ENCODE measurements around the gene PPP4R3A. TPM values are rescaled to one million over a fixed set of nuclear protein-coding genes. Genes with fewer than 3 reads are reported as not detected.
"Not testable (repeated sequence)": the region's sequence is repeated elsewhere in the genome, so short reads cannot be mapped to it uniquely, and the experiment has no call there.

The PPP4R3A gene
- total RNA-seq, 1 donor from 2014 or later, result 35.2 TPM

DNA sequence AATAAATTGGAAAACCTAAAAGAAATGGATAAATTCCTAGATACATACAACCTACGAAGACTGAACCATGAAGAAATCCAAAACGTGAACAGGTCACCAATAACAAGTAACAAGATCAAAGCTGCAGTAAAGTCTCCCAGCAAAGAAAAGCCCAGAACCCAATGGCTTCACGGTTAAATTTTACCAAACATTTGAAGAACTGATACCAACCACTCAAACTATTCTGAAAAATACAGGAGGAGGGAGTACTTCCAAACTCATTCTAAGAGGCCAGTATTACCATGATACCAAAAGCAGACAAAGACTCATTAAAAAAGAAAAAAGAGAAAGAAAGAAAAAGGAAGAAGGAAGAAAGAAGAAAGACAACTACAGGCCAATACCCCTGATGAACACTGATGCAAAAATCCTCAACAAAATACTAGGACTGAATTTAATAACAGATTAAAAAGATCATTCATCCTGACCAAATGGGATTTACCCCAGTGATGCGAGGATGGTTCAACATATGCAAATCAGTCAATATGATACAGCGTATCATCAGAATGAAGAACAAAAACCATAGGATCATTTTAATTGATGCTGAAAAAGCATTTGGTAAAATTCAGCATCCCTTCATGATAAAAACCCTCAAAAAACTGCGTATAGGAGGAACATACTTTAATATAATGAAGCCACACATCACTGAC lies 65.6 kb downstream of the PPP4R3A start:
- ATAC-seq, result no peak

DNA sequence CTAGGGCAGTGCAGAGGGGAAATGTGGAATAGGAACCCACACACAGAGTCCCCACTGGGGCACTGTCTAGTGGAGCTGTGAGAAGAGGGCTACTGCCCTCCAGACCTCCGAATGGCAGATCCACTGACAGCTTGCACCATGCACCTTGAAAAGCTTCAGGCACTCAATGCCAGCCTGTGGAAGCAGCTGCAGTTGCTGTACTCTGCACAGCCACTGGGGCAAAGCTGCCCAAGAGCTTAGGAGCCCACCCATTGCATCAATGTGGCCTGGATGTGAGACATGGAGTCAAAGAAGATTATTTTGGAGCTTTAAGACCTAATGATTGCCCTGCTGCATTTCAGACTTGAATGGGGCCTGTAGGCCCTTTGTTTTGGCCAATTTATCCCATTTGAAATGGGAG lies 70.8 kb downstream of the PPP4R3A start:
- no peak for DNase-seq (ENCODE audit: low spot score)

More for the DNA sequence above, 65.6 kb downstream of the PPP4R3A start:
- no peak for DNase-seq (ENCODE audit: low spot score)

GRCh38 chr14:91438845-91439244 lies 71.3 kb downstream of the PPP4R3A start:
- DNase-seq (ENCODE audit: low spot score) (no peak), ATAC-seq (no peak)

More for the DNA sequence above, 70.8 kb downstream of the PPP4R3A start:
- ATAC-seq, result no peak

DNA sequence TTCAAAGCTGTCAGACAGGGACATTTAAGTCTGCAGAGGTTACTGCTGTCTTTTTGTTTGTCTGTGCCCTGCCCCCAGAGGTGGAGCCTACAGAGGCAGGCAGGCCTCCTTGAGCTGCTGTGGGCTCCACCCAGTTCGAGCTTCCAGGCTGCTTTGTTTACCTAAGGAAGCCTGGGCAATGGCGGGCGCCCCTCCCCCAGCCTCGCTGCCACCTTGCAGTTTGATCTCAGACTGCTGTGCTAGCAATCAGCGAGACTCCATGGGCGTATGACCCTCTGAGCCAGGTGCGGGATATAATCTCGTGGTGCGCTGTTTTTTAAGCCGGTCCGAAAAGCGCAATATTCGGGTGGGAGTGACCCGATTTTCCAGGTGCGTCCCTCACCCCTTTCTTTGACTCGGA lies 73.8 kb downstream of the PPP4R3A start:
- not testable (repeated sequence) for DNase-seq (ENCODE audit: low spot score); ATAC-seq

- ATAC-seq (no peak), DNase-seq (ENCODE audit: low spot score) (no peak)
Measured at GRCh38 chr14:91429385-91429784, 80.7 kb downstream of the PPP4R3A start.

GRCh38 chr14:91428931-91429330 lies 81.2 kb downstream of the PPP4R3A start:
- not testable (repeated sequence) for ATAC-seq; DNase-seq (ENCODE audit: low spot score)

GRCh38 chr14:91425531-91425944 lies 84.6 kb downstream of the PPP4R3A start:
- DNase-seq (ENCODE audit: low spot score); ATAC-seq: not testable (repeated sequence)

- DNase-seq (ENCODE audit: low spot score) (no peak), ATAC-seq (no peak)
Measured at GRCh38 chr14:91424813-91425530, 85.1 kb downstream of the PPP4R3A start.

DNA sequence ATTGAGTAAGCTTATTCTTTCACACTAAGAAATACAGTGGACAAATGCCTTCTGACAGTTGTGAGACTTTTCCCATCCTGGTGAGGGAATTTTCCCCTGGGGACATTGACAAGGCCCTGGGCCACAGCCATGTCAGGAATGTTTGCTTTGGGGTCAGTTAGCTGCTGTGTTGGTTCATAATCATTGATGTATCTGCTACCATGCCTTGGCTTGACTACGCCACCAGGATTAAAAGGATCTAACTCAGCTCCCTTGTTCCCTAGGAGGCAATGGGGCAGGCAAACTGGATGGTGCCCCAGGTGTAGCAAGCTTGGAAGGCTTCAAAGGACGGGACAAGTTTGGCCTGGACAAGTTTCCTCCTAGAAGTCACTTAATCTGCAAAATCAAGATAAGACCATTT lies 89.4 kb downstream of the PPP4R3A start:
- DNase-seq (ENCODE audit: low spot score) (no peak), ATAC-seq (no peak)

DNA sequence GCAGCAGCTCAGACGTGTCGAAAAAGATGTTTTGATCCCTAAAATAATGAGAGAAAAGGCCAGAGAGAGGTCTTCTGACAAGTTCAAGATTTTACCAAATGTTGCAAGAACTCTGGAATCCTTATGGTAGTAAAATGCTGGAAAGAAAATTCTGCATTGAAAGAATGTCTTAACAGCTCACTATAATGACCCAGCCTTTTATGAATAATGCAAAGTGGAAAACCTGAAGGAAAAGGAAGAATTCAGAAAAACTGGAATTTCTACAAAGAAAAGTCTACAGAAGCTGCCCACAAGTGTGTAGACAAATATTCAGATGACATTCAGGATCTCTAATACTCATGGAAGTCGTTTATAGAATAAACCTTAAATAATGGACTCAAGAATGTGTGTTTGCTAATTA lies 90.7 kb downstream of the PPP4R3A start:
- ATAC-seq (no peak), DNase-seq (ENCODE audit: low spot score) (no peak)

GRCh38 chr14:91419044-91419397 lies 91.1 kb downstream of the PPP4R3A start:
- ATAC-seq (no peak), DNase-seq (ENCODE audit: low spot score) (peak; percentile 34)

- peak; percentile 77 for DNase-seq (ENCODE audit: low spot score)
- peak; percentile 82 for ATAC-seq
Measured at GRCh38 chr14:91418387-91419043, 91.6 kb downstream of the PPP4R3A start.

DNA sequence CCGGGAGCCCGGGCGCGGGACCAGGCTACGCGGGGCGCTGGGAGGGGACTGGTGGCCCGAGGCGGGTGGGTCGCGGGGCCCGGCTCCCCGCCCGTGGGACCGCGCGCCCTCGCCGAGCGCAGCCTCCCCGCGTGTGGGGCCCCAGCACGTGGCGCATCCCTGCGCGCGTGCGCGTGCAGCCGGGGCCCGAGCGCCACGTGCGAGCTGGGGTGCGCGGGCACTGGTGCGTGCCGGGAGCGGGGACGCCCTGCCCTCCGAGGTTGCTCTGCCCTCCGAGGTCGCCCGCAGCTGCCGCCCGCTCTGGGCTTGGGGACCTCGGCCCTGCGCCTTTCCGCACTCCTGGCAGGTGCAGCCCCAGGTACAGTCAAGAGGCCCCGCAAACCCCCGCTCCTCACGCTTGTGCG lies 92.1 kb downstream of the PPP4R3A start:
- ATAC-seq (peak; percentile 47), DNase-seq (ENCODE audit: low spot score) (peak; percentile 58)

DNA sequence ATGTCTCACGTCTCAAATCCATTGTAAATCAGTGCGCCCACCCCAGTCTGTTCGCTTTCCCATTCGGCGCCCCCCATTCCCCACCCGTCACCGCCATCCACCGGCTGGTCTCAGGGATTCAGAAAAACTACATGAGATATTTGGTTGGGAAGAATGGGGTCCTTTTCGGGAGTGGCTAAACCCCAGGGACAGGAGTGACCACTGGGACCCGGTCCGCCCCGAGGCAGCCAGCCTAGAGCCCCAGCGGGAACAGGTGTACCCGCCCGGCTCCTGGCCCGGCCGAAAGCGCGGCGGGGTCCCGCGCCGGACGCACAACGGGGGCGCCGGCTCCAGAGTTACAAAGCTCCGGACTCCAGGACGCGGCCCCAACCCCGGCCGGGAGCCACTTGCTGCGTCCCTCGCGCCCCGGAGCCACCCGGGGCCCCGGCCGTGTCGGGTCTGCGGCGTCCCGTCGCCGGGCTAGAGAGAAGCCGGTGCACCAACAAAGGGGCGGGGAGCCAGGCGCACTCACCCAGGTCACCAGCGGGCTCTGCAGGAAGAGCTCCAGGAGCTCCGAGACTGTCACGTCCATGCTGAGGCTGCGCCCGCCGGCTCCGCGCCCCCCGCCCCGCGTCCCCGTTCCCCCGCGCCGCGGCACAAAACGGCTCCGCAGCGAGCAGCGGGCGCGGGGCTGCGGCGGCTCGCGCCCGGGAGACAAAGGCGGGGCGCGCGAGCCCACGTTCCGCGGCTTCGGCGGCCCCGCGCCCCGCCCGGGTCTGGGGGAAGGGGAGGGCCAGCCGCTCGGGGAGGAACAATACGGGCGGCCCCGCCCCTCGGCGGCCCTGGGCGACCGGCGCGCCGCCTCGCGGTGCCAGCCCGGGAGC lies 92.8 kb downstream of the PPP4R3A start, which contains the start of gene CCDC88C:
Gene CCDC88C, minus strand, starts transcription at position 701 of the 863 bp plus-strand sequence. Its CDS starts 130 bp downstream, at position 571.
- DNase-seq (ENCODE audit: low spot score), result peak; percentile 58

GRCh38 chr14:91416744-91417119 lies 93.4 kb downstream of the PPP4R3A start:
- ATAC-seq (no peak), DNase-seq (ENCODE audit: low spot score) (no peak)

More for the DNA sequence above, 92.8 kb downstream of the PPP4R3A start, which contains the start of gene CCDC88C:
- ATAC-seq, result peak; percentile 61

DNA sequence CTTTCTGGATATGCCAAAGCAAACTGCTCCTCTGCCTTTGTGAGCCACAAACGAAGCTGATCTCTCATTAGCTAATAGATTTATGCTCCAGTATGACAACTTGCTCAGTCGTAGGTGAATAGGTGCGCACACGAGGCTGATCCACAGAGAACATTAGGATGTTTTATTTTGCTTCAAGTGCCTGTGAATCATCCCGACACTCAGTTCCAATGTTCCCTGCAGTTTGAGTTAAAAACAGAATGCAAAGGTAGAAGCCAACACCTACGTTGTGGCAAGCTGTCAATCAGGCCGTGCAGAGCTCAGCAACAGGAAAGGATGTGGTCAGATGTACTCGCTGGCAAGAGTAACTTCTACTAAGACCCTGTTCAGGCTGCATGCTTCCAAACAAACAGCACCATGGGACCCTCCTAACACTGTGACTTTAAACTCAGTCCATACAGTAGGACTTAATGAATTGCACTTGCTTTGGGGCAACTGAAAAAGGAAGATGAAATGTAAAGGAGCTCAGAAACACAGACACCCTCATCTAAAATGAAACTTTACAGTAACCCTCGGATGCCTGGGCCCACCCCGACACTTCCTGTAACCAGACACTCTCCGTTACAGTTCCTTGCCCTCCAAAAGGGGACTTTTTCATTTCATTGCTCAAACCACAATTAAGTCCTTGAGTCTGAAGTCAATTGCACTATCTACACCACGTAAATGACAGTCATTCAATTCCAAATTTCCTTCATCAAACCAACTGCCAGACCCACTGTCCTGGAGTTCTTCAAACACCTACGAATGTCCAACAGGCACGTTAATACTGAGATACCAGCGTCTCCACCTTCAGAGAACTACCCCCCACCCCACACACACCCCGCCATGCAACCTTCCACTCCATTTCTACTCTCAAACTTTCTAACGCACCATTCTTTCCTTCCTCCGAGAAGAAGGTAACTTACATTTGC lies 94.0 kb downstream of the PPP4R3A start:
- no peak for ATAC-seq
- no peak for DNase-seq (ENCODE audit: low spot score)

- DNase-seq (ENCODE audit: low spot score), result no peak
- ATAC-seq, result no peak
Measured at GRCh38 chr14:91414475-91414833, 95.7 kb downstream of the PPP4R3A start.

- no peak for ATAC-seq
- no peak for DNase-seq (ENCODE audit: low spot score)
Measured at GRCh38 chr14:91413547-91414474, 96.3 kb downstream of the PPP4R3A start.

DNA sequence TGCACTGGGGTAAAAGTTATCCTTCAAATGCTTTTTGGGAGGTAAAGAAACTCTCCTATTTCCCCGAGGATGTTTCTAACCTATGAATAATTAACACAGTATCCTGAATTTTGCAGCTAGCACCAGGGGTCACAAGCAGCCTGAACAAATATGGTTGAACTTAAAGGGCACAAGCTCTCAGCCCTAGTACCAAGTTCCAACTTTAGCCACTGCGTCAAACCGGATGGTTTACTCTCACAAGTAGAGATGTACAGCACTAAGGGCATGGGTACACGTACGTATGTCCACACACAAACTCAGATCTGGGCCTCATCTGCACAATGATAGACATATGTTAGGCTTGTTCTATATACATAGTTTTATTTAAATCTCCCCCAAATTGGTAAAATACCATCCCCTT lies 97.2 kb downstream of the PPP4R3A start:
- no peak for DNase-seq (ENCODE audit: low spot score)
- no peak for ATAC-seq
